AG04449 (cell line): Measurements from ENCODE around the gene CADPS2.

Experiments used
- CTCF ChIA-PET: fragments of 350-600 bp; formaldehyde crosslinking; extraction: SDS; loops from one replicate; lab custom pipeline; 2021; ENCODE audit warnings: antibody characterized with exemption; lab: Yijun Ruan, JAX
- POLR2A ChIA-PET: fragments of 400-600, 350-600 bp; formaldehyde crosslinking; extraction: SDS; loops from one replicate; lab custom pipeline; 2020; ENCODE audit warnings: antibody characterized with exemption, inconsistent platforms; lab: Yijun Ruan, JAX
- DNase-seq: peaks from one replicate; pipeline ENCODE4 v3.0.0-alpha.2; 2010; ENCODE audit warnings: low read depth, low spot score
- H3K4me3 ChIP-seq: 2 replicates; pipeline ENCODE4 v1.5.1; 2011; ENCODE audit warnings: low read depth, mild to moderate bottlenecking, control low read depth, low read length
- TF ChIP-seq, protein P1 (sequence below): IDR thresholded peaks from one replicate; pipeline ENCODE4 v1.5.1; 2011; ENCODE audit warnings: mild to moderate bottlenecking, moderate library complexity, low read length, control low read depth, inconsistent platforms; ENCODE audit not compliant: insufficient read depth; ENCODE audit errors: missing control alignments

The CADPS2 gene

DNA sequence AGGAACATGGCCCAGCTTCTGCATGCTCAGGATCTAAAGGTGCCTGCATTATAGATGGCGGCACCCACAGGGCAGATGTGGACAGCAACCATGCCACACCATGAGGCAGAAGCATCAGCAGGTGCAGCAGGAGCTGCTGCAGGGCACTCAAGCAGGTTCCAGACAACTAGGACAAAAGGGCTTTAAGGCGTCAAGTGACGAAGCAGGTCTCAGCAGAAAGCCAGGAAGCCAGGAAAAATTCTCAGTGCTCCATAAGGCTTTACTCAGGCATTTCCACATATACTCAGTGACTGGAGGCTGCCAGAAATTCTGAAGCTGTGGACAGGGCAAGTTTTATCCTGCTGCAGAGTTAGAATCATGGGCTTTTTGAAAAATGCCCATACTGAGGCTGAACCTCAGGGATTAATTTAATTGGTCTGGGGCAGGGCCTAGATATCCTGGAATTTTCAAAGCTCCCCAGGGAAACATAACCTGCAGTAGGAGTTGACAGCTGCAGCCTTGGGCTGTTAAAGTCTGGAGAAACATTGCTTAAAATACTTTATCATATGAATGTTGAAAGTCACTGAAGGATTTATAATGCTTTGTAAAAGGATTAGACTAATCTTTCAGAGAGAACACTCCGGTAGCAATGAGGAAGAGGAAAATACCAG lies 115.4 kb downstream of the CADPS2 start:
- TF ChIP-seq, protein P1, sequence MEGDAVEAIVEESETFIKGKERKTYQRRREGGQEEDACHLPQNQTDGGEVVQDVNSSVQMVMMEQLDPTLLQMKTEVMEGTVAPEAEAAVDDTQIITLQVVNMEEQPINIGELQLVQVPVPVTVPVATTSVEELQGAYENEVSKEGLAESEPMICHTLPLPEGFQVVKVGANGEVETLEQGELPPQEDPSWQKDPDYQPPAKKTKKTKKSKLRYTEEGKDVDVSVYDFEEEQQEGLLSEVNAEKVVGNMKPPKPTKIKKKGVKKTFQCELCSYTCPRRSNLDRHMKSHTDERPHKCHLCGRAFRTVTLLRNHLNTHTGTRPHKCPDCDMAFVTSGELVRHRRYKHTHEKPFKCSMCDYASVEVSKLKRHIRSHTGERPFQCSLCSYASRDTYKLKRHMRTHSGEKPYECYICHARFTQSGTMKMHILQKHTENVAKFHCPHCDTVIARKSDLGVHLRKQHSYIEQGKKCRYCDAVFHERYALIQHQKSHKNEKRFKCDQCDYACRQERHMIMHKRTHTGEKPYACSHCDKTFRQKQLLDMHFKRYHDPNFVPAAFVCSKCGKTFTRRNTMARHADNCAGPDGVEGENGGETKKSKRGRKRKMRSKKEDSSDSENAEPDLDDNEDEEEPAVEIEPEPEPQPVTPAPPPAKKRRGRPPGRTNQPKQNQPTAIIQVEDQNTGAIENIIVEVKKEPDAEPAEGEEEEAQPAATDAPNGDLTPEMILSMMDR: no peak
- ChIA-PET POLR2A (no interaction called here), CTCF (no interaction called here)
- DNase-seq: no peak
- H3K4me3 ChIP-seq: no peak overlapping the region

DNA sequence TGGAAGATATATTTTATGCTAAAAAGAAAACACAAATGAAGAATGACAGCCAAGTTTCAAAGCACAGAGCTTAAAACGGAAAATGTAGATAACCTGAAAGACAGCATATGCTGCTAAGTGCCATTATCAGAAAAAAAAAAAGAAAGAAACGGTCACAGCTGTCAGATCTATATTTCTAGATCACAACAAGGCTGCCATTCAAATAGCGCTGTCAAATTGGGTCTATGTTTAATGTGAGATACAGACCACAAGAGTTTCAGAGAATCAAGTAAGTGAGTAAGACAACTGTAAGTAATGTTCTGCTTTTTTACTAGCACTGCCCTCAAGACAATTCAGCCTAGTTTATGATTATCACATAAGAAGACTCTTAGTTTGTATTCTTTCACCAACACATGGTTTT lies 117.4 kb downstream of the CADPS2 start:
- H3K4me3 ChIP-seq: no peak overlapping the region
- TF ChIP-seq, protein P1: no peak
- CTCF ChIA-PET: no interaction called here
- POLR2A ChIA-PET: no interaction called here
- no peak for DNase-seq

DNA sequence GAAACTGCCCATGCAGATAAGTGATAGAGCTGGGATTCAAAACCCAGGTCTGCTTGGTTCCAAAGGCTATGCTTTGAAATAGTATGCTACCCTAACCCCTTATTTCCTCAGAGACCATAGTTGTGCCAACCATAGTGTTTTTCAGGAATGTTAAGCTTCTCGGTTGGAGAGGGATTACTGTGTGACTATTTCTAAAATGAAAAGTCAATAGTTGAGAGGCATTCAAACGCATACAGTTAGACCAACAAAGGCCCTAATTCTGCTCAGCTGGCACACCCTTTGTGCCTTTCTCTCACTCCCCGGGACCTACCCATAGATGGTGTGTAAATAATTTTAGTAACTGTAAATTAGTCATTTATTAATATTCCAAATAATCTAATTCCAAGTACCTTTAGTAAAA lies 118.9 kb downstream of the CADPS2 start:
- no peak for DNase-seq
- CTCF ChIA-PET: no interaction called here
- H3K4me3 ChIP-seq: no peak overlapping the region
- TF ChIP-seq, protein P1: no peak
- POLR2A ChIA-PET: no interaction called here

DNA sequence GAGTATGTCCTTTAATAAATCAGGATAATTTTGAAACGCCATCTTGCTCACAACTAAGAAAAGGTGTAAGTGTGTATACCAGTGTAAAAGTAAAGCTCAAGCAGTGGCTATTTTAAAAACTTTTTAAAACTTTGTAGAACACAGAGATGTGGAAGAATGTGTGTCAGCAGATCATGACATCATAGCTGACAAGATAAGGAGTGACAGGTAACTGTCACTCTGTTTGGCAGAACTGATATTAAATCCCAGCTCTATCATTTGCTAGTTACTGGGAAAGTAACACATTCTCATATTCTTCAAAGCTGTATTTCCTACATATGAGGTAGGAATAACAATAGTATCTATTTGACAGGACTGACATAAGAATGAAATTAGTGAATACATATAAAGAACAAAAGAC lies 119.7 kb downstream of the CADPS2 start:
- TF ChIP-seq, protein P1: no peak
- no peak overlapping the region for H3K4me3 ChIP-seq
- ChIA-PET CTCF (no interaction called here), POLR2A (no interaction called here)
- DNase-seq: no peak

DNA sequence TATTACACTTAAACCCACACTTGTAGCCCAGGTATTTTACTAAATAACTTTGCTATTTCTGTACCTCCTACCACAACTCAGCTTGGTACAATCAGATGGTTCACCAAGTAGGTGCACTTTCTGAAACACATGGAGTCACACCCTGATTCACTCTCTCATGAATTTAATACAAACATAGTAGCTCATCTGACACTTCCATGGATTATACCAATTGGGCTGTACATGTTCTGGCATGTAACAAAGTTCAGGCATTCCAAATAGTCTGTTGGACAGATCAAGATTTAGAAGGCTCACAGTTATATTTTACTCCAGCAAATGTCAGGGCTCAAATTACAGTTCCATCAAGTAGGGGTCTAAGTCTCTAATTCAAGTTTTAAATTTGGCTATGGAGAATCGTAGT lies 121.4 kb downstream of the CADPS2 start:
- CTCF ChIA-PET: no interaction called here
- POLR2A ChIA-PET: no interaction called here
- no peak overlapping the region for H3K4me3 ChIP-seq
- DNase-seq: no peak
- TF ChIP-seq, protein P1: no peak

DNA sequence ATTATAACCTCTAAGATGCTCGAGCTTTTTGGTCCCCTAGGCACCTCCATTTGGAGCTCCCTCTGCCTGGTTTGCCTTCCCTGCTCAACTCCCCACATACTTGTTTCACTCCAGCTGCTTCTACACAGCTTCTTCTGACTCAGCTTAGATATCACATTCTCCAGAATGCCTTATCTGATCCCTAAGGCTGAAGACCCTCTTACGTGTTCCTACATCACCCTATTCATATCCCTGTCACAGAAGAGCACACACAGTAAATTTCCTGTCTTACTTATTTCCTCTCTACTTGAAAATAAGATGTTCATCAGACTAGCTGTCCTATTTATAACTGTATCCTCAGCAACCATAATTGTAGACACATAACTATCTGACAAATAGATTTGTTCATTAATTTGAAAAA lies 122.2 kb downstream of the CADPS2 start:
- no peak overlapping the region for H3K4me3 ChIP-seq
- CTCF ChIA-PET: no interaction called here
- POLR2A ChIA-PET: no interaction called here
- DNase-seq: no peak
- TF ChIP-seq, protein P1: no peak
